T1000 (cell line): ENCODE measurements around the gene PRKCE.
"Not testable (repeated sequence)": the region's sequence is repeated elsewhere in the genome, so short reads cannot be mapped to it uniquely, and the experiment has no call there.

ENCODE experiments used
- DNase-seq: peaks from one replicate; lab custom pipeline; 2025; ENCODE audit warnings: mixed read lengths; lab: John Stamatoyannopoulos, UW

Gene PRKCE

DNA sequence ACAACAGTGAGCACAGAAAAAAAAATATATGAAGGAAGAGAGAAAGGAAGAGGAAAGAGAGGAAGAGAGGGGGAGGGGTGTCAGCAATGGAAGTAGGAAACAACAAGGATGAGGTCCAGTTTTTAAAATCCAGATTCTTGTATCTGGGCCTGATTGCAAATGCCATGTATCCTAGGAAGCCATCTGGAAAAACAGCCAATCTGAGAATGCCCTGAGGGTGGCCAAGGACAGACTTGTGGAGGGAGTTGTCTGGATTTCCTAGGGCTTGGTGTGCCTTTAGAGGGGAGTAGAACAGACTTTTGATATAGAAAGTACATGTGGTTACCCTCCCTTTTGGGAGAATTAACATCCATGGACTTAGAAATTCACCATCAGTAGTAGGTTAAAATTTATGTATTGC is 47.1 kb downstream of the PRKCE start:
- DNase-seq = no peak

DNA sequence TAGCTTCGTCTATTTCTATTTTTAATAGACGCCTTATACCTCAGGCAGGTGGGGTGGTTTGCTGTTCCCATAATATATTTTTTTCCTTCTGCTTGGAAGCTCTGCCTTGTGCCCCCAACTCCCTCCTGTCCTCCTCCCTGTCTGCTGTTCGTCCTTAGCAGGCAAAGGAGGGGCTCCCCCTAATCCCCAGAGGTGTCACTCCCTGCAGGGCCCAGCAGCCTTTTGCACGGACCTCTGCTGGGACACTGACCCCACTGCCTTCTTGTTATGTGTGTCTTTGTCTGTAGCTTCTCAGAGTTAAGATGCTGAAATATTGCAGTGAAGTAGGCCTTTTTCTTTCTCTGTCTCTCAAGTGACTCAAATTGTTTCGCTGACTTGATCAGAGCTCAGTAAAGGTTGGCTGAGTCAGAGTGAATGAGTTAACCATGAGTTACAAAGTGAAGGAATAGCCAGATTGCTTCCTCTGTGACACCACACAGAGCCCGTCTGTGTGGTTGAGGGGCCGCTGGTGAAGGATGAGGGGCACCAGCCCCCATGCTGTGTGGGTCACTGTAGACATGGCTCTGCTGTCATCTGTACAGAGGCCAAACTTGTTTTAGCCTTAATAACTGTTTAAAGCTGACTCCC is 47.7 kb downstream of the PRKCE start:
- no peak for DNase-seq

GRCh38 chr2:45700407-45701013 is 49.0 kb downstream of the PRKCE start:
- no peak for DNase-seq

GRCh38 chr2:45705233-45705632 is 53.8 kb downstream of the PRKCE start:
- DNase-seq = no peak

DNA sequence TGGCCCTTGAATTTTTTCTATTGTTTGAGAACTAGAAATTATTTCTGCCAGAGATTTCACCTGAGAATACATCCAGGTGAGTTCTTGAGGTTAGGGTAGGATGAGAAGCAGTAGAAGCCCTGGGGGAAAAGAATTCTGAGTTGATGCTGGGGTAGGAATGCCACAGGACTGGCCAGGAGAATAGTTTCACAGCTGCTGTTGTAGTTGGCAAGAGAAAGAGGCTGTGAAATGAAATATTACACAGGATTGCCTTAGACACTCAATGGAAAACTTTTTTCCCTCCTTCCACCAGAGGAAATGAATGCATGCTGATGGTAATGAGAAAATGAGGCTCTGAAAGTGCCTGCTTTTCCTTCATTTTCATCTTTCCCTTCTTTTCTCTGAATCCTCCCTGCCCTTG is 54.6 kb downstream of the PRKCE start:
- no peak for DNase-seq

DNA sequence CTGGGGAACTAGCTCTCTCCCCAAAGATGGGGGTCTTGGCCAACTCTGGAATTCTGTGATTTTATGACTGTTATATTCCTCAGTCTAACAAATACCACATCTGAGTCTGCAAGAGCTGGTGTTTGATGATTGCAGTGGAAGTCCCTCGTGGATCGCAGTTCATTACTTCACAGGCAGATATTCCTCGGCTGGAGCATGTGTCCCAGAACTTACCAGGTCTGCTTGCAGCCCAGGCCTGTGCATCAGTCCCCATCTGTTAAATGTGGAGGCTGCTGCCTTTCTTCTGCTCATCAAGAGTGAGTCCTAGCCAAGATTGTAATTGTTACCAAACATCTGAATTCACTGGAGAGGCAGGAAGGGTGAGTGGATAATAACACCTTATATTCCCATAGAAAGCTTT is 55.5 kb downstream of the PRKCE start:
- no peak for DNase-seq

- DNase-seq = no peak
Observed at GRCh38 chr2:45707661-45708060, 56.2 kb downstream of the PRKCE start.

DNA sequence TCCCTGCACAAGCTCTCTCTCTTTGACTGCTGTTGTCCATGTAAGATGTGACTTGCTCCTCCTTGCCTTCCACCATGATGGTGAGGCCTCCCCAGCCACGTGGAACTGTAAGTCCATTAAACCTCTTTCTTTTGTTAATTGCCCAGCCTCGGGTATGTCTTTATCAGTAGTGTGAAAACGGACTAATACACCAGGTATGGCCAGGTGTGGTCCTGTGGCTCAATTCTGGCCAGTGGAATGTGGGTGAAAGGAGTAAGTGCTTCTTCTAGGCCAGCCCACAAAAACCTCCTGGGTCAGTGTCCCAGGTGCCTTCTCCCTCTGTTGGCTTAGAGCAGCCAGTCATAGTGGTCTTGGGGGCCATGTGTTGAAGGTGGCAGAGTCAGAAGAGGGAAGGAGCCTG is 57.0 kb downstream of the PRKCE start:
- no peak for DNase-seq

DNA sequence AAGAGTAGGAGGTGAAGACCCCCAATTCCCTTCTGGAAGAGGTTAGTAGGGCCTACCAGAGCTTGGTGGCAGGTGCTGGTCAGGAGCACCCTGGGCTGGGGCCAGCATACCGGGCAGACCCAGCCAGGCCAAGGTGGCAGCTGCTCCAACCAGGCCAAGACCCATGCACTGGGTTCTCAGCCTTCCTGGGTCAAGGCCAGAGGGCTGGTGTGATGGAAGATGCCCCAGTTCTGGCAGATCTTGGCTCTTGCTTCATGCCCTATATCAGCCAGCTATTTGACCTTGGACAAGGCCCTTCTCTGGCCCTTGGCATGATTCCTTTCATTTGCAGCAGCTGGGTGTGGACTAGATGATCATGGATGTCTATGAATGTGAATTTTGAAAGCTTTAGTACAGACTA is 57.7 kb downstream of the PRKCE start:
- no peak for DNase-seq

DNA sequence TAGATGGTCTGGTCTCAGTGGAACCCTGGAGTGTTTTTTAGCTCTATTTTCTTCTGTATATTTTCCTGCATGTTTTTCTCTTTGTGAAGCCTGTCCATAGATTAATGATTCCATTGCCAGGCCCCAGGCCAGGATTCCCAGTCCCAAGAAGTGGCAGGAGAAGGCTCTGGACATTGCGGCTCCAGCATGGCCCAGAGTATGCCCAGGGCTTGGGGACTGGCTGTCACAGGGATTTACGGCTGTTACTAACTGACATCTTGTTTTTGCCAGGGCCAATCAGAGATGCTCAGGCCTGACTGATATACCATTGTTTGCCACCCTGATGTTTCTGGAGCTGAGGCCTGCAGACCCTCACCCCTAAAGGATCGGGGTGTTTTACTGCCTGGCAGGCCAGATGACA is 59.0 kb downstream of the PRKCE start:
- no peak for DNase-seq

DNA sequence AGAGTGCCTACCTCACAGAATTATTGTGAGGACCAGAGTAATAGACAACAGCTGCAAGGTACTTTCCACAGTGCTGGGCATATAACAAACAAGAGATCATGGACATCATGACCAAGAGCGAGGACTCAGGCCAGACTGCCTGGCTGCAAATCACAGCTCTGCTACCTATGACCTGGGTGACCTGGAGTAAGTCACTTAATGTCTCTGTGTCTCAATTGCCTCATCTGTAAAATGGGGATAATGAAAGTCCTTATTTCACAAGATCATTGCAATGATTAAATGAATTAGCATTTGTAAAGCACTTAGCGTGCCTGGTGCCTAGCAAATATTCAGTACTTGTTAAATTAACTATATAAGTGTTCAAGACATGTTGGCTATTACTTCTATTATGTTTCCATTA is 59.7 kb downstream of the PRKCE start:
- no peak for DNase-seq

DNA sequence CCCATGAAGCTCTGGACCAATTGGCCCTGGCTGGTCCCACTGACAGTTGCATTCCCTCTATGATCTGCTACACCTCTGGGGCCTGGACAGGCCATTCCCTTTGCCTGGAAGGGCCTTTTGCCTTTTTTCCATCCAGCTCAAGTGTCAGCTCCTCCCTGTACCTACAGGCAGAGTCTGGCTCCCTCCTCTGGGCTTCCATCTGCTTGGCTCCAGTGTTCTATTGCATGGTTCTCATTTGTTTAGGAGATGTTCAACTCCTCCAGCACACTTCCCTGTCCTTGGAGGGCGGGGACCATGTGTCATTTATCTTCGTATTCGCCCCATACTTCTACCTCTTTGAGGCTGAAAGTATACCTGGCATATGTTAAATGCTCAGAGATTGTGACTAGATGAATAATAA is 61.1 kb downstream of the PRKCE start:
- no peak for DNase-seq

DNA sequence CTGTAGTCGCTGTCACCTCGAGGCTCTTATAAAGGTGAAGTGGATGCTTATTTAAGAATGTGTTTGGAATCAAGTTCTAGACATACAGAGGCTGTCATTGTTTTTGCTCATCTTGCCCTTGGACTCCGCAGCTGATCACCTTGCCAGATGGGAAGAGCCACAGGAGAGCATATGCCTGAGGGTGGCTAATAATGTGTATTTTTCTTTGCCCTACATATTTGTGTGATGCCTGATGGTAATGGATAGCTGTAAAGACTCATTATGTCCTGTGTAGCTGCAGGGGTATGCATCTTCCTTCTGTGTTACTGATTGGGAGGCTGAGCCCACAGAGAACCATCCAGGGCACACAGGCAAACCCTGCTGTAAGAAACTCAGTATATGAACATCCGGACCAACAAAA is 61.7 kb downstream of the PRKCE start:
- no peak for DNase-seq

DNA sequence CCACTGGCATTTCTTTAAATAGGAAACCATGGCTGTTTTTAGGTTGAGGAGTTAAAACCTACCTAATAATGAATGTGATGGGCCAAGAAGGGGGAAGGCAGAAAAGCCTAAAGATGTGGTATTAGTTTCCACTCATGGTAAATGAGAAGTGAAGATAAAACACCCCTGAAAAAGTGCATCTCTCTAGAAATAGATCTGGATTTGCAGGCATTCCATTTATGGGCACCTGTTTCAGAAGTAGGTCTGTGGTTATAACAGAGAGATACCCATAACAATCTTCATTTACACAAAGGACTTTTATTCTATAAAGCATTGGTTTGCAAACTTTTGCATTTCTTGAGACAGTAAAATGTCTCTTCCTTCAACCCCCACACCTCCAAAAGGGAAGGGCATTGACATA is 62.1 kb downstream of the PRKCE start:
- DNase-seq = no peak

DNA sequence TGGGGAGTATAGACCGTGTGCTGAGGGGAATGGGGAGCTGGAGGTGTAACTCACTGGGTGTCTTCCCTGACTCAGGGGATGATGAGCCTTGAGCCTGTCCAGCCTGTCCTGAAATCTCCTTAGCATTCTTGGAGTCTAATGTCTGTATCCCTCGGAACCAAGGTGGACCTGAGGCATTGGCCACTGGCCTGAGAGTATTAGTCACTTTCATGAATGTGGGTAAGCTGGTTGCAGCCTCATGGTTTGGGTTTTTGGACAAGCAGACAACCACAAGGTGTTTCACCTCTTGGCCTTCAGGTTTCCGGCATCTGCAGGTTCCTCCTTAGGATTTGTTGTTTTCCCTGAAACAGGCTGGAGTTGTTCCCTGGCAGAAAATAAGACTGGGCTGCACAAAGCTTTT is 63.2 kb downstream of the PRKCE start:
- DNase-seq = no peak

GRCh38 chr2:45715601-45716379 is 64.3 kb downstream of the PRKCE start:
- DNase-seq = no peak

- not testable (repeated sequence) for DNase-seq
Observed at GRCh38 chr2:45716432-45716831, 65.0 kb downstream of the PRKCE start.

- DNase-seq = no peak
Observed at GRCh38 chr2:45716915-45717314, 65.4 kb downstream of the PRKCE start.

DNA sequence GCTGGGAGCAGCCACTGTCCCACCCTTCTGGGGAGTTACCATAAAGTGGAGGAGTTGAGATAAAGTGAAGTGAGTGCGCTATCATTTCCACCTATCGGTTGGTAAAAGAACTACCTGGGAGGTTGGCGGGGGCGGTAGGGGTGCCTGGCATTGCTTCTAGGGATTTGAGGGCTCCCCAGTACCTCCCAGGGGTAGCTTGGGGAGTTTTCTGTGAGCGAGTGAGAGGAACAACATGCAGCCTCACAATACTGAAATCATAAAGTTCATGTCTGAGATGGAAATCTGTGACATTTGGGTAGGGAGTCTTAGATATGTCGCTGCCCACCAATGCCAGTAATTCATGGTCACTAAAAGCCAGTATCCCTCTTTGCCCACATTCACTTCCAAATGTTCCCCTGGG is 68.7 kb downstream of the PRKCE start:
- DNase-seq = no peak

GRCh38 chr2:45721150-45721549 is 69.7 kb downstream of the PRKCE start:
- DNase-seq = no peak

GRCh38 chr2:45722477-45722876 is 71.0 kb downstream of the PRKCE start:
- DNase-seq = no peak

GRCh38 chr2:45723857-45724256 is 72.4 kb downstream of the PRKCE start:
- DNase-seq = no peak

DNA sequence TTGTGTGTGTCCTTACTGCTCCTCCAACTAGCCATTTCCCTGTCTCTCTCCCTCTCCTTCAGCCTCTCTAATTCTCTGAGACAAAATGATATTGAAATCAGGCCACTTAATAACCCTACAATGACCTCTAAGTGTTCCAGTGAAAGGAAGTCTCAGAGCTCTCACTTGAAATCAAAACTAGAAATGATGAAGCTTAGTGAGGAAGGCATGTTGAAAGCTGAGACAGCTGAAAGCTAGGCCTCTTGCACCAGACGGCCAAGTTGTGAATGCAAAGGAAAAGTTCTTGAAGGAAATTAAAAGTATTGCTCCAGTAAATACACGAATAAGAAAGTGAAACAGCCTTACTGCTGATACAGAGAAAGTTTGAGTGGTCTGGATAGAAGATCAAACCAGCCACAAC is 72.9 kb downstream of the PRKCE start:
- DNase-seq = no peak

- no peak for DNase-seq
Observed at GRCh38 chr2:45725731-45726130, 74.3 kb downstream of the PRKCE start.
